ACC112 (cell line): ENCODE results near the gene UBAP1.
A peak's percentile ranks its signal among the peaks of the same experiment; 100 is the strongest.
"Not testable (repeated sequence)": the region's sequence is repeated elsewhere in the genome, so short reads cannot be mapped to it uniquely, and the experiment has no call there.

ENCODE experiments used
- H2AFZ ChIP-seq: fragments of 200-600 bp; sonication (generic); one replicate; pipeline ENCODE4 v1.6.0; 2017; ENCODE audit warnings: antibody characterized with exemption, low read length; ENCODE audit not compliant: unreplicated experiment
- H3K27ac ChIP-seq: fragments of 200-600 bp; sonication (generic); 2 replicates; pipeline ENCODE4 v1.5.1; 2014; ENCODE audit warnings: low read depth, mild to moderate bottlenecking, antibody characterized with exemption, low read length, moderate library complexity
- H3K27me3 ChIP-seq: fragments of 200-600 bp; sonication (generic); 2 replicates; pipeline ENCODE4 v1.6.1; 2014; ENCODE audit warnings: mild to moderate bottlenecking, antibody characterized with exemption, low read length, moderate library complexity, mixed read lengths; ENCODE audit not compliant: insufficient read depth
- H3K36me3 ChIP-seq: fragments of 200-600 bp; sonication (generic); 2 replicates; pipeline ENCODE4 v1.6.1; 2016; ENCODE audit warnings: mild to moderate bottlenecking, antibody characterized with exemption, low read length, moderate library complexity, mixed read lengths; ENCODE audit not compliant: insufficient read depth
- H3K4me1 ChIP-seq: fragments of 200-600 bp; sonication (generic); one replicate; pipeline ENCODE4 v1.6.1; 2016; ENCODE audit warnings: low read length, mixed read lengths; ENCODE audit not compliant: insufficient read depth, unreplicated experiment, control insufficient read depth
- H3K4me3 ChIP-seq: fragments of 200-600 bp; sonication (generic); 2 replicates; pipeline ENCODE4 v1.5.1; 2014; ENCODE audit warnings: mild to moderate bottlenecking, low read depth, low read length
- H3K79me2 ChIP-seq: fragments of 200-600 bp; sonication (generic); one replicate; pipeline ENCODE4 v1.6.0; 2016; ENCODE audit warnings: low read length; ENCODE audit not compliant: control insufficient read depth, unreplicated experiment, insufficient read depth

The UBAP1 gene

DNA sequence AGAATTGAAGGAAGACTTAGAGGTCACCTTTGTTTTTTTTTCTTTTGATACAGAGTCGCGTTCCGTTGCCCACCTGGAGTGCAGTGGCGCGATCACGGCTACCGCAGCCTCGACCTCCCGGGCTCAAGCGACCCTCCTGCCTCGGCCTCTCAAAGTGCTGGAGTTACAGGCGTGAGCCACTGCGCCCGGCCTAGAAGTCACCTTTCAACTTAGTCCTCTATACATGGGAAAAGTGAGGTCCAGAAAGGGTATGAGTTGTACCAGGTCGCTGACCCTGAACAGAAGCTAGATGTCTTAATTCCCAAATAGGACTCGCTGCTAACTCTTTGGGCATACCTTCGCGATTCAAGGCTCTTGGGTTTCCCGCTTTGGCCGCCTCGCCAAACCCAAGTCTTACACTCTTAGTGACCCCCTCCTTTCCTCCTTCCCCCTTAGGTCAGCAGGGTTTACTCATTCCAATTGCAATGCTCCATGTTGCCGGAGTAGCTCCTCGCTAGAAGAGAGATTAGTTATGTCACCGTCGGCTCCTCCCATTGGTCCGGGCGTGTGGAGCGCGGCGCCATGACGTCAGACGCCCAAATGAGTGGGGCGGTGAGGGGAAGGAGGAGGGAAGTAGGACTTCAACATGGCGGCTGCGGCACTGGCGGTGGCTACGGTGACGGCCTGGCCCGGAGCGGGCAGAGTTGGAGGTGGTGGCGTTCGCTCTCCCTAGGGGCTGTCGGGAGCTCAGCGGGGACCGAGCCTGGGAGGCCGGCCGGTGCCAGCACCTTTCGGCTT is at the start of gene UBAP1:
Gene UBAP1 (plus strand): TSS at position 608 of the 777 bp plus-strand sequence. CDS start 41,872 bp downstream, outside the sequence.
- H3K27ac ChIP-seq = peak within 1 kb of the TSS; percentile 80
- H2AFZ ChIP-seq = peak within 1 kb of the TSS; percentile 99
- H3K79me2 ChIP-seq = peaks cover 48% of the 10 kb centered on the region
- no peaks in the 10 kb centered on the region for H3K36me3 ChIP-seq
- no peaks in the 10 kb centered on the region for H3K27me3 ChIP-seq
- no peaks in the 10 kb centered on the region for H3K4me1 ChIP-seq
- peak within 1 kb of the TSS; percentile 79 for H3K4me3 ChIP-seq

DNA sequence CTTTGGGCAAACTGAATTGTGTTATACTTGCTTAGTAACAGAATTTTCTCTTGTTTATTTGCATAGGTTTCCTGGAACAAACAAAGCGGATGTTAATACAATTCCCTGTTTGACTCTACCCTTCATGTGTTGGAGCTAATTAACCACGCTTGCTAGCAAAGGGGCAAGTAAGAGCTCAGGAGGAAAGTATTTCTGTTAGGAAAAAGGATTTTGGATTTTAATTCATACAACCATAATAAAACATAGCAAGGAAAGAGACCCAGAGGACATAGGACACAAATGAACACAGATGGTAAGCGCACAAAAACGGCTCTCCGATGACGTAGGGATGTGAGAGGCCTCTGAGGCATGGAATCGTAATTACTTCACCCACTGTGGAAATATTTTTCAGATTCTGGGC is 47.3 kb upstream of the UBAP1 start:
- H3K4me3 ChIP-seq = no peak overlapping the region
- H3K79me2 ChIP-seq = no peaks in the 10 kb centered on the region
- H3K27me3 ChIP-seq = no peaks in the 10 kb centered on the region
- no peaks in the 10 kb centered on the region for H3K36me3 ChIP-seq
- no peak overlapping the region for H2AFZ ChIP-seq
- no peak overlapping the region for H3K27ac ChIP-seq
- peaks cover 4% of the 10 kb centered on the region for H3K4me1 ChIP-seq

DNA sequence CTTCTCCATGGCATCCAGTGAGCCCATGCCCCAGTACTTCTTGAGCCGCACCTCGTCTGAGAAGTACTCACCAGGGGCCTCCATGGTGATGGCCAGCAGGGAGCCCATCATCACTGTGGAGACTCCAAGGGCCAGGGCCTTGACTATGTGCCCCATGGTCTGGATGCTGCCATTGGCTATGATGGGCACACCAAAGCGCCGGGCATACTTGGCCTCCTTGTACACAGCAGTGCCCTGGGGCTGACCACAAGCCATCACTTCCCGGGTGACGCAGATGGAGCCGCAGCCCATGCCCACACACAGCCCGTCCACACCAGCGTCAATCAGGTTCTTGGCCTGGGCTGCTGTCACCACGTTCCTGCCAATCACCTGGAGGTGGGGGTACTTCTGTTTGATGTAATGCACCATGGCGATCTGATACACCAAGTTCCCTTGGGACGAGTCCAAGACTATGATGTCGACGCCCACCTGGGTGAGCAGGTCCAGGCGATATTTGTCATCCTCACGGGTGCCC is 45.4 kb upstream of the UBAP1 start:
- Histone ChIP-seq H3K79me2 (no peaks in the 10 kb centered on the region), H3K36me3 (no peaks in the 10 kb centered on the region), H3K27ac (no peak overlapping the region), H2AFZ (no peak overlapping the region), H3K27me3 (no peaks in the 10 kb centered on the region), H3K4me3 (no peak overlapping the region), H3K4me1 (no peaks in the 10 kb centered on the region)

DNA sequence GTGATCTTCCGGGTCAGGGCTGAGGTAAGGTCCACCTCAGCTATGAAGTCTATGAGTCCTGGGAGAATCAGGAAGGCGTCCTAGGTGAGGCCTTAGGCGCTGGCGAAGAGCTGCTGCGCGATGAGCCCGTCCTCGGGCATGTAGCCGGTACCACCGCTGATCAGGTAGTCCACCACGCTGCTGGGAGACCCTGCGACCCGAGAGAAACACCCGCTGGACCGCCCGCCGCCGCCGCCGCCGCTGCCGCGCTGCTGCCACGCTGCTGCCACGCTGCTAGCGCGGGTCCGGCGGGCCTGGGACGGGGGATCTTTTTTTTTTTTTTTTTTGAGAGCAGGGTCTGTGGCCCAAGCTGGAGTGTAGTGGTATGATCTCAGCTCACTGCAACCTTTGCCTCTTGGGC is 44.3 kb upstream of the UBAP1 start:
- Histone ChIP-seq H3K4me3 (no peak overlapping the region), H3K36me3 (no peaks in the 10 kb centered on the region), H2AFZ (no peak overlapping the region), H3K79me2 (no peaks in the 10 kb centered on the region), H3K27me3 (no peaks in the 10 kb centered on the region), H3K27ac (no peak overlapping the region), H3K4me1 (no peaks in the 10 kb centered on the region)

DNA sequence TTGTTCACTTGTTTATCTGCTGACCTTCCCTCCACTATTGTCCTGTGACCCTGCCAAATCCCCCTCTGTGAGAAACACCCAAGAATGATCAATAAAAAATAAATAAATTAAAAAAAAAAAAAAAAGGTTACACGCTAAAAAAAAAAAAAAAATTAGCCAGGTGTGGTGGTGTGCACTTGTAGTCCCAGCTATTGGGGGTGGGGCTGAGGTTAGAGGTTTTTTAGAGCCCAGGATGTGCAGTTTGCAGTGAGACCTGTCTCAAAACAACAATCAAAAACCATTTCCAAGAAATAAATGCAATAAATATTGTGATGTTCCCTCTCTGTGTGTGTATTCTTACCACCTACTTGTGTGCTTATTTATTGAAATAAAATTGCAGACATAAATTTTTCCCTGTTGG is 40.2 kb upstream of the UBAP1 start:
- H3K27ac ChIP-seq, H3K36me3 ChIP-seq, H3K79me2 ChIP-seq, H3K4me3 ChIP-seq, H2AFZ ChIP-seq, H3K4me1 ChIP-seq, H3K27me3 ChIP-seq: not testable (repeated sequence)

DNA sequence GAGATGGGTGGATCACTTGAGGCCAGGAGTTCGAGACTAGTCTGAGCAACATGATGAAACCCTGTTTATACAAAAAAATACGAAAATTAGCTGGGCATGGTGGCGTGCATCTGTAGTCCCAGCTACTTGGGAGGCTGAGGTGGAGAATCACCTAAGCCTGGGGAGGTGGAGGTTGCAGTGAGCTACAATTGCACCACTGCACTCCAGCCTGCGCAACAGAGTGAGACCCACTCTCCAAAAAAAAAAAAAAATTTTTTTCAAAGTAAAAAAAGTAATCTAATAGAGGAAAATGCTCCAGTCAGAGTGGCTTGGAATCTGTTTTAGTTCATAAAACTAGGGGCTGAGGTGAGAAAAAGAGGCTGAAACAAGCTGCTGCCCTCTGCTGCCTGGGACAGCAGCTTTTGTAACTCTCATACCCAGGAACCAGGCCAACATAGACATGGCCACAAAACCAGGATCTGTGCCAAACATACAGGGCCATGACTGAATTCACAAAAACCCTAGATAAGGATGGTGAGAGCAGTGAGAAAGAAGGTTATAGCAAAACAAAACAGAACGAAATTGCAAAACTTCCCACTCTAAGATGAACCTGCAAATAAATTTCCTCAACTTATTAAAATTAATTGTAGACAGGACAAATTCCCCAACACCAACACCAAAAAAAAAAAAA is 39.2 kb upstream of the UBAP1 start:
- H2AFZ ChIP-seq = no peak overlapping the region
- H3K27ac ChIP-seq = no peak overlapping the region
- H3K4me1 ChIP-seq = peaks cover 10% of the 10 kb centered on the region
- no peaks in the 10 kb centered on the region for H3K36me3 ChIP-seq
- no peaks in the 10 kb centered on the region for H3K79me2 ChIP-seq
- no peak overlapping the region for H3K4me3 ChIP-seq
- H3K27me3 ChIP-seq = no peaks in the 10 kb centered on the region

DNA sequence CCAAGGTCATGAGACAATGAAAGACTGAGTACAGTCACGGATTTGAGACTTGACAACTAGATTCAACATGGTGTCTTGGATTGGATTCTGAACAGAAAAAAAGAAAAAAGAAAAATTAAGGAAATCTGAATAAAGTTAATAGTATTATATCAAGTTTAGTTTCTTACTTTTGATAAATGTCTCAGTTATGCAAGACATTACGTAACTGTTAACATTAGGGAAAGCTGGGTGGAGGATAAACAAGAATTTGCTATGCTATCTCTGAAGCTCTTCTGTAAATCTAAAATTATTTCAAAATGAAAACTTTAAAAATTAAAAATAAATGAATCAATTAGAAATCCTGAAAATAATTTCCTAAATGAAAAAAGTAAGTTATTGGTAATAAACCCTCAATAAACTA is 38.0 kb upstream of the UBAP1 start:
- H2AFZ ChIP-seq = no peak overlapping the region
- peaks cover 10% of the 10 kb centered on the region for H3K4me1 ChIP-seq
- no peak overlapping the region for H3K27ac ChIP-seq
- no peaks in the 10 kb centered on the region for H3K79me2 ChIP-seq
- no peaks in the 10 kb centered on the region for H3K36me3 ChIP-seq
- no peaks in the 10 kb centered on the region for H3K27me3 ChIP-seq
- no peak overlapping the region for H3K4me3 ChIP-seq

DNA sequence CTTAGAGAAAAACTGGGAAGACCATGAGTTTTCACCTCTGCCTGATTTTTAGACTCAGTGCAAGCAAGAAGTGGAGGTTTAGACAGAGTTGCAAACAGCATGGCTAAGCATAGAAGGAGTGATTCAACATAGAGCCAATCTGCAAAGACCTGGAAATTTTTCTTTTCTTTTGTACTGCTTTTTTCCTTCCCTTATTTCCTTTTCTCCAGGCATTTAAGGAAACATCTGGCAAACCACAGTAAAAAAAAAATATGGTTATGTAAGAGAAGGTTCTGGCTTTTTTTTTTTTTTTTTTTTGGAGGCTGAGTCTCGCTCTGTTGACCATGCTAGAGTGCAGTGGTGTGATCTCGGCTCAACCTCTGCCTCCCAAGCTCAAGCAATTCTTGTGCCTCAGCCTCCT is 35.7 kb upstream of the UBAP1 start:
- Histone ChIP-seq H3K36me3 (no peaks in the 10 kb centered on the region), H2AFZ (no peak overlapping the region), H3K79me2 (no peaks in the 10 kb centered on the region), H3K4me3 (no peak overlapping the region), H3K4me1 (peaks cover 10% of the 10 kb centered on the region), H3K27ac (no peak overlapping the region), H3K27me3 (no peaks in the 10 kb centered on the region)

DNA sequence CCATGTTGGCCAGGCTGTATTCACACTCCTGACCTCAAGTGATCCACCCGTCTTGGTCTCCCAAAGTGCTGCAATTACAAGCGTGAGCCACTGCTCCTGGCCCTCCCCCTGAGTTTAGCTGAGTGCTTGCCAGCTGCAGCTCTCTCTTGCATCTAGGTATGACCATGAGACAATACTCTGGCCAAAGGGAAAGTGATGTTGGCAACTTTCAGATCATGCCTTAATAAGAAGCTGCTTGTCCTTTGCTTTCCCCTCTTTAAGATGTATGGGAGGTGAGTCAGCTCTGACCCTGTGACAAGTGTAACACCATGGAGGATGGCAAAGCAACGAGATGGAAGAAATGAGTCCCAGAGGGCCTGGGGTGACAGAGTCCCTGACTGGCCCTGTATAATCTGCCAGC is 33.7 kb upstream of the UBAP1 start:
- H3K27me3 ChIP-seq = no peaks in the 10 kb centered on the region
- H3K27ac ChIP-seq = no peak overlapping the region
- no peaks in the 10 kb centered on the region for H3K79me2 ChIP-seq
- peaks cover 6% of the 10 kb centered on the region for H3K4me1 ChIP-seq
- no peak overlapping the region for H3K4me3 ChIP-seq
- no peak overlapping the region for H2AFZ ChIP-seq
- no peaks in the 10 kb centered on the region for H3K36me3 ChIP-seq

DNA sequence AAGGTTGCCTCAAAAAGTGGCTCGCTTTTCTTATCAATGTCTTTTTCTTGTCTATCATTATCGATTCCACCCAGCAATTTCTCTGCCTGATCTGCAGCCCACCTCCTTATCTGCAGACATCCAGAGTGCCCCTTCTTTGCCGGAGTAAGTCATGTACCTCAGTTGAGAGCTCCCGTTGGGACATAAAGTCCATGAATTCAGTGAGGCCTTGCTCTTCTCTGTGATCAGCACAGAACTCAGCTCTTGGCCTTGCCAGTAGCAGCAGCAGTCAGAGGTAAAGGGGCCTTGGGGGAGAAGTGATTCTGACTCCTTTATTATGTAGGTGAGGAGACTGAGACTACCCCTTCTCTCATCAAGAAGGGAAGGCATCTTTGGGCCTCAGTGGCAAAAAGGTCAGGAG is 27.4 kb upstream of the UBAP1 start:
- H3K4me1 ChIP-seq = no peaks in the 10 kb centered on the region
- no peaks in the 10 kb centered on the region for H3K36me3 ChIP-seq
- no peak overlapping the region for H3K27ac ChIP-seq
- H3K4me3 ChIP-seq = no peak overlapping the region
- H3K27me3 ChIP-seq = no peaks in the 10 kb centered on the region
- no peaks in the 10 kb centered on the region for H3K79me2 ChIP-seq
- no peak overlapping the region for H2AFZ ChIP-seq

DNA sequence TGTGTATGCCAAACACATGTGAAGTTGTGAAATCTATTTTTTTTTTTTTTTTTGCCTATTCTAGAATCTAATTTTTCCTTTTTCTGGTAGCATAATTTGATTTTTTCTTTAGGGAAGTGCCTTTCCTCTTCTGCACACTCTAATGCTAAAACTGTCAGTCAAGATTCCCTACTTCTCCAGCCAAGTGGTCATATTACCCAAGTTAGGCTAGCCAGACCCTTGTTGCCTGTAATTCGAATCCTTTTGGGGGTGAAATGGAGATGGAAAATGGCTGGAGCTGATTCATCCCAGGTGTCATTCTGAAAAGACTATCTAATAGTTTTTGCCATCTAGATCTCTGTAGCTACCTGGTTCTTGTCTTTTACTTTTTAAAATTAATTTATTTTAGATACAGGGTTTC is 24.8 kb upstream of the UBAP1 start:
- no peak overlapping the region for H2AFZ ChIP-seq

More for the DNA sequence above, 24.8 kb upstream of the UBAP1 start:
- Histone ChIP-seq H3K79me2 (no peaks in the 10 kb centered on the region), H3K36me3 (no peaks in the 10 kb centered on the region), H3K4me3 (no peak overlapping the region), H3K27ac (no peak overlapping the region), H3K4me1 (peaks cover 3% of the 10 kb centered on the region), H3K27me3 (no peaks in the 10 kb centered on the region)
